Dermis blood vessel endothelial cell (primary cell): Measurements from ENCODE around the gene PLA2G2D. TPM values are rescaled to one million over a fixed set of nuclear protein-coding genes. Genes with fewer than 3 reads are reported as not detected.

ENCODE experiments used
- DNase-seq: peaks from one replicate; pipeline ENCODE4 v3.0.0; 2010
- total RNA-seq: library from RNA; depleted of rRNA; stranded (reverse); fragments of >200 nt; gene quantifications from 2 replicates; pipeline ENCODE4 v1.2.3, GENCODE V29; 2014

PLA2G2D gene
- total RNA-seq, 1 donor from 2014 or later = not detected

DNA sequence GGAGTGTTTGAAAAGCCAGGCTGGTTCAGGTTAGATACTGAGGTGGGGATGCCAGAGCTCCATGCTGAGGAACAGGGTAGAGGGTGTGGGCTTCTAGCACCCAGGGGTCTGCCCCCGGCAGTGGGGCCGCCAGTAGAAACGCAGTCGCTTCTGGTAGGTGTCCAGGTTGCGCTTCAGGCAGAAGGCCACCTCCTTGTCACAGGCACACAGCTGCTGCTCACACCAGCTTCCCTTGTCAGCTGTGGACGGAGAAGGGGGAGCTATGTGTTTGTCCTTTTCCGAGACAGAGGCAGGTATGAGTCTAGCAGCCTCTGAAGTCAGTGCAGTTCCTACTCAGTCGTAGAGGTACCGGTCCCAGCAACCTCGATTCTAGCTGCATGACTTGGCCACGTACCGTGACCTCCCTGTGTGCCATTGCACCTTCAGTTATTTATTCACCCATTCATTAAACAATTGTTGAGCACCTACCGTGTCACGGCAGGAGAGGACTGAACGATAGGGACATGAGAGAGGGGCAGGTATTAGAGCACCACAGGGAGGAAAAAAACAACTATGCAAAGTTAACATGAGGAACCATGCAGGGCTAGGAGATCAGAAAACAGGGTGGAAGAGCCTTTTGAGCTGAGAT is 5.2 kb downstream of the PLA2G2D start:
- no peak for DNase-seq

DNA sequence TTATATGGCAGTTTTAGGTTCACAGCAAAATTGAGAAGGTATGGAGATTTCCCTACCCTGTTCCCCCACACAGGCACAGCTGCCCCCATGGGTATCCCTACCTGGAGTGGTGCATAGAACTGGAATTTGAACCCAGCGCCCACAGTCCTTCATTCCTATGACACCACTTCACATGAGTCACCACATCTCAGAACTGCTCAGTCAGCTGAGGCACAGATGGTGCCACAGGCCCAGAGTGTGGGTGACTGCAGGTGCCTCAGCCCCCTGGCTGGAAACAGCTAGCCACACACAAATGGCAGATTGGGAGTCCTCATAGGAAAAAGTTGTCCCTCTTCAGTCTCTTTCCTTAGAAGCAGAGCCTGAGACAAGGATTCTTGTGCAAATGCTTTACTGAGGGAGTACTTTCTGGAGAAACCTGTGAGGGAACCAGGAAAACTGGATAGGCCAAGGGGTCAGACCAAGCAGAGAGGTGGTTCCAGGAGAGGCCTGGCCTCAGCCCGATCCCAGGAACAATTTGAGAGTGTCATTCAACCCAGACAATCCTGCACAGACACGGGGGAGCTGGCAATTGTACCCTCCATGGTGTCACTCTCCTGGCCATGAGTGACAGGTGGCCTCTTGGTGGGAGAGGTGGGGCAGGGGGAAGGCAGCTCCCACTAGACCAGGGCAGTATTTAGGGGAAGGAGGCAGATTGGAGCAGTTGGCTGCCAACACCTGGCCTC is 6.9 kb downstream of the PLA2G2D start:
- DNase-seq = no peak

DNA sequence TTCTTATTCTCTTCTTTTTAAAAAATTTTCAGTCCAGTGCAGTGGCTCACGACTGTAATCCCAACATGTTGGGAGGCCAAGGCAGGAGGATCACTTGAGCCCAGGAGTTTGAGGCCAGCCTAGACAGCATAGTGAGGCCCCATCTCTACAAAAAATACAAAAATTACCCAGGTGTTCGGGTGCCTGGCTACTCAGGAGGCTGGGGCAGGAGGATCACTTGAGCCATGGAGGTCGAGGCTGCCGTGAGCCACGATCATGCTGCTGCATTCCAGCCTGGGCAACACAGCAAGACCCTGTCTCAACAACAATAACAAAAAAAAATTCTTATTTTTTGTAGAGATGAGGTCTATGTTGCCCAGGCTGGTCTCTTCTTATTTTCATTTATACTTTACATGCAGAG is 7.9 kb downstream of the PLA2G2D start:
- DNase-seq = no peak

- peak; percentile 95 for DNase-seq
Measured at GRCh38 chr1:20110679-20111078, 8.7 kb downstream of the PLA2G2D start.

- DNase-seq = no peak
Measured at GRCh38 chr1:20109223-20109856, 10.0 kb downstream of the PLA2G2D start.

DNA sequence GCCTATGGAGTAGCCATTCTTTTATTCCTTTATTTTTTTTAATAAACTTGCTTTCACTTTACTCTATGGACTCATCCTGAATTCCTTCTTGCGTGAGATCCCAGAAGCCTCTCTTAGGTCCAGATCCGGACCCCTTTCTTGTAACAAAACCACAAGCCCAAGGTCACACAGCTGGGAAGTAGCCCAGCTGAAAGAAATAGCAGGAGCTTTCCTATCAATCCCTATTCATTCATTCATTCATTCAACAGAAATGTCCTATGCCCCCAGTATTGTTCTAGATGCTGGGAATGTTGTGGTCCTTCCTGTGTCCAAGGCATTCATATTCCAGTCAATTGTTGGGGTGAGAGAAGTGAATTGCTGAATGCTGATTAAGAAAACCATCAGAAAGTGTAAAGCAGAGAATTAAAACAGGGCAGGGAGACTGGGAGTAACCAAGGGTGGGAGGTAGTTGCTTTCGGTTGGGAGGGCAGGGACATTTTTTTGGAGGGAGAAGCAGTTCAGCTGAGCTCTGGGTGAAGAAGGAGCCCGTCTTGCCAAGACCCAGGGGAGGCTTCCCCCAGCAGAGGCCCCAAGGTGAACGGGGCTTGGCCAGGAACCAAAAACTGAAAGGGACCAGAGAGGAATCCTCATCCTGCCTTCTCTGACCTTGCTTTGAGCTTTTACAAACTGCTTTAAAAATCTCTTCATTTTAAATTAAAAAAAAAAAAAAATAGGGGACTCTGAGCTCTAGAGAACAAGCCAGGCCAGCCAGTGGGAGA is 10.8 kb downstream of the PLA2G2D start:
- DNase-seq = peak; percentile 20

DNA sequence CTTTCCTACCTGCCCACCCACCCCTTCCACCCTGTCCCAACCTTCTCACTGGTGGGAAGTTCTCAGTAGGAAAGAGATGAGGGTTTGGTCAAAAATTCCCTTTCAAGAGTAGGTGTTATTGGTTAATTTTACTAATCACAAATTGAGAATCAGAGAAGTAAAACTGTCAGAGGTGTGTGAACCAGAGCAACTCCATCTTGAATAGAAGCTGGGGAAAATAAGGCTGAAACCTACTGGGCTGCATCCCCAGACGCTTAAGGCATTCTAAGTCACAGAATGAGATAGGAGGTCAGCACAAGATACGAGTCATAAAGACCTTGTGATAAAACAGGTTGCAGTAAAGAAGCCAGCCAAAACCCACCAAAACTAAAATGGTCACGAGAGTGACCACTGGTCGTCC is 11.5 kb downstream of the PLA2G2D start:
- no peak for DNase-seq

DNA sequence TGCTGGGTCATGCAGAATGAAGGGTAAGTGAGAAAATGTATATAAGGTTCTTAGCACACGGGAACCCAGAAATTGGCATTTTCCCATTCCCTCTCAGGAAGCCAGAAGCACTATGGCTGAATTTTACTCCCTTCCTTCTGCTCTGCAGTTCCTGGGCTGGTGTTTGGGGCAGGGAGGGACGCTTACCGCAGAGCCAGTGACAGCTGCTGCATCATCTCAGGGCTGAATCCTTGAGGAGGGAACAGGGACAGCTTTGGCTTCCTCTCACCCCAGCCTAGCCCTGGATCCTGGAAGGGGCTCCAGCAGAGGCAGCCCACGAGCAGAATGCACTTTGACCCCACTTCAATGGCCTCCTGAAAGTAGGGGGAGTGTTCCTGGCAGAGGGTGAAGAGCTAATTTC is 12.0 kb downstream of the PLA2G2D start:
- no peak for DNase-seq

DNA sequence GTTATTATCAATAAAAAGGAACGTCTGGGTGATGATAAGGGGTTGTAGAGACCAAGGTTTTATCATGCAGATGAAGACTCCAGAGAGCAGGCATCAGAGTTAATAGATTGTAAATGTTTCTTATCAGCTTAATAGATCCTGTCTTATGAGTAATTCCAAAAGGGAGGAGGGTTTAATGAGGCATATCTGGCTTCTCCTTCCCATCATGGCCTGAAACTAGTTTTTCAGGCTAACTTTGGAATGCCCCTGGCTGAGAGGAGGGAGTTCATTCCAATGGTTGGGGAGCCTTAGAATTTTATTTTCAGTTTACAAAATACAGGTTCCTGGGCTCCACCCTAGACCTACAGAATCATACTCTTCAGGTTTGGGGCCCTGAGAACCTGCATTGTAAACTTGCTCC is 13.5 kb downstream of the PLA2G2D start:
- no peak for DNase-seq

DNA sequence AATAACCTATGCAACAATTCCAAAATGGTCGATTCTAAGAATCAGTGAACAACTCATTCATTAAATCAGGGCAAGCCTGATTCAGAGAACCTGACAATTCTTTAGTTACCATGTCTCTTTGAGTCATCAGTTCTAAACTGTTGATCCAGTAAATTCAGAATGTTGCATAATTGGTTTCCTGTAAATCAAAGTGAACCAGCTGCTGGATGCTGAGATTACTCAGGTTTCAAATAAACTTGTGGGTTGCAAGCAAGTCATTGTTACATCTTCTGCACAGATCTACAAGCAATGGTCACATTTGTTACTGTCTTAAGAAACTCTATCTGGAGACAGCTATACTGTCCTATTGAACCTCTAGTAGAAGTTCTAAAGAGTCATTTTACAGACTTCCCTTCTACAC is 16.5 kb downstream of the PLA2G2D start:
- no peak for DNase-seq

GRCh38 chr1:20100632-20101355 is 18.5 kb downstream of the PLA2G2D start:
- peak; percentile 79 for DNase-seq

- no peak for DNase-seq
Measured at GRCh38 chr1:20099533-20099932, 19.8 kb downstream of the PLA2G2D start.

GRCh38 chr1:20096840-20097447 is 22.4 kb downstream of the PLA2G2D start:
- DNase-seq = no peak

GRCh38 chr1:20095564-20096434 is 23.5 kb downstream of the PLA2G2D start:
- DNase-seq = no peak

DNA sequence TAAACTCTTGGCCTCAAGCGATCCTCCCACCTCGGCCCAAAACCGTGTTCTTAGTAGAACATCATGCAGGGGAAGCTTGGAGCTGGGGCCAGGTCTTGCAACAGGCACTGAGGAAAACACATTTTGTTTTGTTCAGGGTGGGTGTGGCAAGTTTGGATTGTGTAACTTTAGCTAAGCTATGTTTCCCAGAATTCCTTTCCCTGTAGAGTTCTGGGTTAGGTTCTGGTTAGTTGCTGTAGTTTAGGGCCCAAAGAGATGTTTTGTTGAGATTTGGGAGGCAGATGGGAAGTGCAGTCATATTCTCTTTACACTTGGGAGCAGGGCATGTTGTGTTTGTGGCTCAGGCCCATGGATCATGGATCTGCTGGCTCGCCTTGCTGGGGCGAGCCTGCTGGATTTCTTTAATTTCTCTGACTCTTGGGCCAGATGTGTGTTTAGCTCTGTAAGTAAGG is 25.4 kb downstream of the PLA2G2D start:
- no peak for DNase-seq

GRCh38 chr1:20093303-20093702 is 26.0 kb downstream of the PLA2G2D start:
- DNase-seq = no peak

DNA sequence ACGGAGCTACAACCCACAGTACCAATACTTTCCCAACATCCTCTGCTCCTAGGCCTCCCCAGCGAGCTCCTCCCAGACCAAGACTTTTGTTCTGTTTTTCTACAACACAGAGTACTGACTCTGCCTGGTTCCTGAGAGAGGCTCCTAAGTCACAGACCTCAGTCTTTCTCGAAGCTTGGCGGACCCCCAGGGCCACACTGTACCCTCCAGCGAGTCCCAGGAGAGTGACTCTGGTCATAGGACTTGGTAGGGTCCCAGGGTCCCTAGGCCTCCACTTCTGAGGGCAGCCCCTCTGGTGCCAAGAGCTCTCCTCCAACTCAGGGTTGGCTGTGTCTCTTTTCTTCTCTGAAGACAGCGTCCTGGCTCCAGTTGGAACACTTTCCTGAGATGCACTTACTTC is 28.7 kb downstream of the PLA2G2D start:
- DNase-seq = no peak

DNA sequence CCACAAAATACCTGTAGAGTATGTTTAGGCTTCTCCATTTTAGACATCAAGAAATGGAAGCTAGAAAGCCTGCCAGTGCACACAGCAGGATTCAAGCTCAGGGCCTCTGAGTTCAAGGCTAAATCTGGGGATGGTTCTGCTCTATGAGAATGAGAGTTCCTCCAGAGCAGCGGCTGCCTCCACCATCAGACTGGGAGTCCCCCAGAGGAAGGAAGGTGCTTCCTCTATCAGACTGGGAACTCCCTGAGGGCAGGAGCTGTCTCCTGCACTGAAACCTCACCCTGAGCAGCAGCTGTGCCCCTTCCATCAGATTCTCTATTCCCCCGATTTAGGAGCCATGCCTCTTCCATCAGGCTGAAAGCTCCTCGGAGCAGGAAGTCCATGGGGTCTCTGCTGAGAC is 29.2 kb downstream of the PLA2G2D start:
- DNase-seq = no peak

GRCh38 chr1:20089328-20090077 is 29.8 kb downstream of the PLA2G2D start:
- DNase-seq = no peak

- no peak for DNase-seq
Measured at GRCh38 chr1:20087668-20088067, 31.7 kb downstream of the PLA2G2D start.
